HG02763 (cell line): ENCODE results near the gene RNF141.

ENCODE experiments used
- ATAC-seq: cut with Tn5 transposase; IDR thresholded peaks from one replicate; pipeline ENCODE4 v1.9.1; 2021; ENCODE audit warnings: mild to moderate bottlenecking, moderate library complexity; ENCODE audit not compliant: unreplicated experiment

The RNF141 gene, protein sequence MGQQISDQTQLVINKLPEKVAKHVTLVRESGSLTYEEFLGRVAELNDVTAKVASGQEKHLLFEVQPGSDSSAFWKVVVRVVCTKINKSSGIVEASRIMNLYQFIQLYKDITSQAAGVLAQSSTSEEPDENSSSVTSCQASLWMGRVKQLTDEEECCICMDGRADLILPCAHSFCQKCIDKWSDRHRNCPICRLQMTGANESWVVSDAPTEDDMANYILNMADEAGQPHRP

DNA sequence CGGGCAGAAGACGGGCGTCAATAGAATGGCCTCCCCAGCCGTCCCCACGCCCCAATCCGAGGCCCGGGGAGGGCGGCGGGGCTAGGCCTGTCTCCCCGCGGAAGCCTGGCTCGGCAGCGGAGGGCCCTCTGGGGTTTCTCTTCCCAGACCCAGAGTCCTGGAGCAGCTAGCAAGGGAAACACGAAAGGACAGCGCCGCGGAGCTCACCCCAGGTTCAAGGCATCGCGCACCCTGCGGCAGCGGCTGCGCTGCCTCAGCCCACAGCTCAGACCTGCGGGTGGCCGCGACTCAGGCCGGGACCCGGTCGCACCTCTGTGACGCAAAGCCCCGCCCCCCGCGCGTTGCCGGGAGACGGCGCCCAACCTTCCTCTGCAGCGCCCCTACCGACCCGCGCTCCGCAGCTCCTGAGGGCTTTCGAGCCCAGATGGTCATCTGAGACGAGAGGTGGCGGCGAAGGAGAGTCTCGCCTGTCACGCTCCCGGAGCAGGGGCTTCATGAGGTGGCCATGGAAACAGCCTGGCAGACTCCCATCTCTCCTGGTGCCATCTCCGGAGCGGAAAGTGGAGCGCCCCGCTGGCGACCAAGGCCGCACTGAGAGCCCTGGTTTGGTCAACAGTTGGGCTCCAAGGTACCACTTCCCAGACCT is at the start of gene RNF141:
Gene RNF141 (minus strand): TSS at position 273 of the 646 bp plus-strand sequence. CDS start 7,029 bp downstream, outside the sequence.
- ATAC-seq: peak; percentile 98

DNA sequence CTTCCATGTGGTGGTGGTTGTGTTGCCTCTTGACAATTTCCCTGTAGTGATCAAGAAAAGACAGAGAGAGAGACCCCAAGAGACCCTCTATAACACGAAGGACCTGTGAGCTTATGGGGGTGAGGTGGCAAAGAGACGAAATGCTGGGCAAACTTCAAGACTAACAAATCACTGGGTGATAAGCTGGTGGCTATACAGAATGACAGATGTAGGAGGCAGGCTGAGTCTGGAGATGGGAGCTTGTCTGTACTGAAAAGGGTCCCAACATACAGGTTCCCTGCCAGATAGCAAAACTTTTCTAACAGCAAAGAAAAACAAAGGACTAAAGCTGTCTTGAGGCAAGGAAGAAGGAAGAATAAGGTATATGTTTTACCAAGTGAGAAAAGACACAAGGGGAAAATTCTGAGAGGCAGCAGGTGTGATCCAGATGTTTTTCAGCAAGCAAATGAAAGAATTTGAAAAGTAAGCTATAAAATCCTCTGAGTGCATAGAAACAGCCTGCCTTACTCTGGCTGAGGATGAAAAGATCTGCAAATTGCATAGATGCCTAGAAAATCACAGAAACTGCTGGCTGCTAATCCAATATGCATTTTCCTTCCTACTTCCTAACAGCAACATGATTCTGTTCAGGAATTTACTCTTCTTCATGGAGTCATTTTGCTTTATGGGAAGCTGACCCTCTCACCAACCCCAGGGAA is 49.4 kb upstream of the RNF141 start:
- ATAC-seq: no peak

DNA sequence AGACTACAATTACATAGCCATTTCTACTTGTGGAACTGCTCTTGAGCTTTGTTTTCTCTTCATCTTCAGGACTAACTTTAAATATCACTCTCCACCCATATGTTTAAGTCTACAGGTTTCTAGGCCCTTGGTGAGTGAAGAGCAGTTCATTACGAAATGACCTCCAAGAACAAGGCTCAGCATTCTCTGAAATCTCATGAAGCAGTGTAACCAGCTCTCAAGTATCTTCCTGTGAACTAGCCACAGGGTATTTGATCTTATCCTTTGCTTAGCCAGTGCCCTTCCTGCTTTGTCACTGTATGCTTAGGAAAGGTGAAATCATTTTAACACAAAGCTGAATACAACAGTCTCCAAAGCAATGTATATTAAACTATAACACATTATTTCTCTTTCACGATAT is 47.9 kb upstream of the RNF141 start:
- ATAC-seq: no peak

DNA sequence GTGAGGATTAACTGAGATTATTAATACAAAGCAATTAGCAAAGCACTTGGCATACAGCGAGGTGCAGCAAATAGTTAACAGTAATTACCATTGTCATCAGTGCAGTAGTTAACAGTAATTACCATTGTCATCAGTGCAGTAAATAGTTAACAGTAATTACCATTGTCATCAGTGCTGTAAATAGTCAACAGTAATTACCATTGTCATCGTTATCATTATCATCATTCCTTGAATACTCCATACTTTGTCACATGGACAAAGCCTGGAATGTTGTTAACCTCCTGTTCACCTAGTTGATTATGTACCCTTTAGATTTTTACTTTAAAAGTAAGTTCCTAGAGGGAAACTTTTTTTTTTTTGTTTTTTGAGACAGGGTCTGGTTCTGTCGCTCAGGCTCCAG is 47.0 kb upstream of the RNF141 start:
- ATAC-seq: no peak

DNA sequence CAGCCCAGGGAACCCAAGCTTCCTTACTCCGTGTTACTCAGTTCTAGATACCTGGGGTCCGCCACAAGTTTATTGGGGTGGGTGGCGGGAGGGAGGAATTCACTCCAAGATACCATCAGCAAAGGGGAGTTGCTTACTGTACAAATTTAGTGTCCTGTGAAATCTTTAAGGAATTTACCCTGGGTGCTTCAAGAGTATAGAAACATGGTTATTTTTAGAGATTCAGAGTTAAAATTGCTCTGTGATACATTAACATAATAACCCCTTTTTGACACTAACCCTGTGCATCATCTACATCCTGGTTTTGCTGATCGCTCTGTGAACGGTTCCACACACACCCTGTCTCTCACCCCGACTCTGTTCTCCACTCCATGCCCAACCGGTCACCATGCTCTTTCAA is 46.4 kb upstream of the RNF141 start:
- ATAC-seq: no peak

DNA sequence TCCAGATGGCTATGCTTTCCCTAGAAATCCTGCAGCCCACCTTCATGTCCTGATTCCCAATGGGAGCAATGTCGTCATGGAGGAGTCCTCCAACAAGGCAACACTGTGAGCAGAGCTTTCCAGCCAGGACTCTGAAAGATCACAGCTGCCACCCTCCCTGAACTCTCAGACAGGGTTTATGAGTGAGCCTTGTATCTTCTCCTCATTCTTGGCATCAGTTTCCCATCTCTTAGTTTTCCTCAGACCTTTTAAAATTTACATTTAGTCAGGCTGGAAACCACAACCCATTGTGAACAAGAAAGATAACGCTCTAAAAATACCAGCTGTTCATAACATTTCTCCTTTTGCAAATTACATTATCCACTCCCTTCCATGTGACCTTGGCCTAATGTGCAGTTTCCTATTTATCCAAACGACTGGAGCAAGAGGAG is 43.1 kb upstream of the RNF141 start:
- no peak for ATAC-seq

DNA sequence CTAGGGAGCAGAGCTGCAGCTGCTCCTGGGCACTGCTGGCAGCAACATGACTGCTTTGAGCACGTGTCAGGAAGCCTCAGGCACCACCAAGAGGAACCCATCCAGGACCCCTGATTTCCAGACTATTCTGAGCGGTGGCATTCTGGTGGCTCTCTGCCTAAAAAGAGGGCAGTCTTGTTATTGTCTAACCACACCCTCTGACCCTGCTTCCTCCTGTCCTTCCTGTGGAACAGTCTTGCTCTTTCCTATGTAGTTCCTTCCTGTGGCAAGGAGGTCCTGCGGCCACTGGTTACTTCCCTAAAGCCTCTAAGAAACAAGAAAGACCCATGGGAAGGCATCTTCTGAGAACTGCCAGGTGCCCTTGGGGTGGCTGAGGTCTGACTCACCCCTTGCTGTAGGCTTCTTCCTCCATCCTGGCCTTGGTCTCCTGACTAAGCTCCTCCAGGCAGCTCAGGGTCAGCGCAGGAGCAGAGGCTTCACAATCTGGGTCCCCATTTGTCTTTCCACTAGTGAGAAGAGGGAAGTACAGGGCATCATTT is 40.6 kb upstream of the RNF141 start:
- ATAC-seq: no peak

DNA sequence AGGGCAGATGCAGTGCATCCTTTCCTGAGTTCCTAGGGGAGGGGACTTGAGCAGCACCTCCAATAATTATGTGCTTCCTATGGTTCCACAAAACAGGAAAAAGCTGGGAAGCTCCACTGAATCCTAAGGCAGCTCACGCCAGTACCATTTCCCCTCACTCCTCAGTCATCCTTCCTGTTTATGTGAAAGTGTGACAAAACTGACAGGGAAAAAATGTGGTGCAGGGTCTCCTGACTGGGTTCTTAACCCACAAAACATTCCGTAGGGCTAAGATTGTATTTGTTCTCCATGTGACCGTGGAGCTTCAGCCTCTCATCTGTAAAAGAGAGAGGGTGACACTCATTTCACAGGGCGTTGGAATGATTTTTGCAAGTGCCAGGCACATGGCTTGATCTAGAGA is 39.6 kb upstream of the RNF141 start:
- ATAC-seq: no peak

DNA sequence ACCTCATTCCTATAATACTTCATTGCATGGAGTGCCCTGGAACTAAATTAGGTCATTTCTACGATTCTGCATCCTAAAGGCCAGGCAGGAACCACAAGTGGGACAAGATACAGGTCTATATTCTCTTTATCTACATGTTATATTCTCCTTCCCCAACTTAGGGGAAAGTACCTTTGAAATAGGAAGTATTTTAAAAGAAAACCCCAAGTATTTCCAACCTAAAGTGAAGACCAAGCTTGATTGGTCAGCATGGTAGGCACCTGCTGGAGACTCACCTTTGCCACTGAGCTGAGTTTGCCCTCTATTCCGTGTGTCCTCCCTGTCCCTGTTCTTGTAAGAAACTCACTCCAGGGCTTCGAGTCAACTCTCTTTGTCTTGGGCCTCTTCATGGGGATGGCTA is 38.7 kb upstream of the RNF141 start:
- no peak for ATAC-seq

DNA sequence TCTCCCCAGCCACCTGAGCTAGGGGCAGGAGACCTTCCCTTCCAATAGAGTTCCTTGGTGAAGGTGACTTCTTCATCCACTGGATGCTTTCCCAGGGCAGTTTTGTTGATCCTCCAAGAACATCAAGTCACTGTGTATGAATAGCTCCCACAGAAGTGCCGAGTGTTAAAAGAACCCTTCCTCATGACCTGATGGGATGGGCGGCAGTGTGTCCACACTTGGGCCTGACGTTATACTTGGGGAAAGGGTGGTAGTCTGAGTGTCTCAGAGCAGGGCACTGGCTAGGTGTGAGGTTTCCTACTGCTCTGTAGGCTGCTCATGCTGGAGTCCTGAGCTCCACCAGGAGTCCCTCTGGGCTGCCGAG is 35.0 kb upstream of the RNF141 start:
- no peak for ATAC-seq

DNA sequence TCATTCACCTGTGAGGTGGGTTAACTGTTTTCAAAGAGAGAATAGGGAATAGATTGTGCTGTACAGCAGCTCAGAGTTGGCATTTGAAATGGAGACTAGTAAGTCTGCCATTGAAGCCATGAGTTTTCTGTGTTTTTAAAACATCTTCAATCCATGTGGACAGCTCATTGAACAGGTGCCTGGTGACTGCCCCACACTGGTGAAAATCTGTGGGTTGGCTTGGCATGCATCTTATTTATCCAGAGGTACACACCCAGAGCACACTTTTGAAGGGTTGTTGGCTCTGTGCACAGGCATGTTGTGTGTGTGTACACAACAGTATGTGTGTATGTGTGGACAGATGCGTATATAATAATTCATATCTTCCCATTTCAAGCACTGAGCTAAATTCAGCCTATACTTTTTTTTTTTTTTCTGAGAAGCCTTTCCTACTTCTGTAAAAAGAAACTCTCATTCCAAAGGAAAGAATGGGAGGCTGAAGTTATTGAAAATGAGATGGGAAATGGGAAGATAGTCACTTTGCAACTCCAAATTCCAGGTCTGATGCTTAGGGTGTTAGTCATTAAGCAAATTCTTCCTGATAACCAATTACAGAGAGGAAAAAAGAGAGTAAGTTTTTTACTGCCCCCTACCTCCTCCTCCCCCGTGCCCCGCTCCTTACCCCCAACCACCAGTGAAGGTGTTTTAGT is 34.5 kb upstream of the RNF141 start:
- ATAC-seq: no peak

DNA sequence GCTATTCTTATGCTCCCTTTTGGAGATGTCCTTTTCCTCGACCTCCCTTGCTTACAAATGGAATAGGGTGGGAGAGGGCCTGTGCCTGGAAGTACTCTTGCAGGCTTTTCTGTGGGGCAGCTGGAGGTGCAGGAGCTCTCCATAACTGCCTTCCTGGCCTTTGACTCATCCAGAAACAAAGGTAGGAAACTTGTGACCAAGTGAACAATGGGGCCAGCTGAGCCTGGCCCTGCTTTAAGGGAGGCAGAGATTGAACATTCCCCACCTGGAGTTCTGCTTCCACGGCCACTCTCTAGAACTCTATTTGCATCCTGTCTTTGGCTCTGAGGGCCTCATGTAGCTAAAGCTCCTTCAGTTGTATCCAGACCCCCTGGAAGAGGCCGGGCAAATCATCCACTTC is 32.6 kb upstream of the RNF141 start:
- no peak for ATAC-seq

DNA sequence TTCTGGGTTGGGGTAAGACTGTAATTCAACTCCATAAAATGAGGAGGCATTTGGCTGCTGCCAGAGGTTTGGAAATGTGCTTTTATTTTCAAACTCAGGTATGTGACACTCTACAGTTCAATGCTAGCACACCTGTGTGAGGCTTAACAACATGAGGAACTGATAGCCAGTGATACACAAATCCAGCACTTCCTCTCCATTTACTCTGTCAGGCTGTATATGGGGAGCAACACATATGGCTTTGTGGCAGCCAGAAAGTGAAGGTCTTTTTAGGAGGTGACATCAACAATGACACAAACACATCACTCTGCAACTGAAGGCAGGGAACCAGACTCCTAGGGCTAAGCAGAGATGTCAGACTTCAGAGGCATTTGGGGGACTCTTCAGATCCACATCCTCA is 32.0 kb upstream of the RNF141 start:
- ATAC-seq: no peak

DNA sequence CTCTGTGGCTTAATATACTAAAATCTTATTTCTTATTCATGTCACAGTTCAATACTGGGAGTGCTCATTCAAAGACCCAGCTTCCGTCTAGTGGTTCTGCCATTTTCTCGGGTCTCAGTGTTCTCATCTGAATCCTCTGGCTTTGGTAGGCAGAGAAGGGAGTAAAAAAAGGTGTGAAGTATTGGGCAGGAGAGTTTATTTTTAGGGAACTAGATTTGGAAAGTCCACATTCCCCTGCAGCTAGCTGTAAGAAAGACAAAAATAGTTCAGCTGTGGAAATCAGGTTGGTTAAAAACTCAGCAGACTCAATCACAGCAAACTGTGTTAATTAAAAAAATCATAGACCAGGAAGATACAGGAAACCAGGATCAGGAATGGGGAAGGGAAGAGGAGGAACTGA is 31.5 kb upstream of the RNF141 start:
- no peak for ATAC-seq

DNA sequence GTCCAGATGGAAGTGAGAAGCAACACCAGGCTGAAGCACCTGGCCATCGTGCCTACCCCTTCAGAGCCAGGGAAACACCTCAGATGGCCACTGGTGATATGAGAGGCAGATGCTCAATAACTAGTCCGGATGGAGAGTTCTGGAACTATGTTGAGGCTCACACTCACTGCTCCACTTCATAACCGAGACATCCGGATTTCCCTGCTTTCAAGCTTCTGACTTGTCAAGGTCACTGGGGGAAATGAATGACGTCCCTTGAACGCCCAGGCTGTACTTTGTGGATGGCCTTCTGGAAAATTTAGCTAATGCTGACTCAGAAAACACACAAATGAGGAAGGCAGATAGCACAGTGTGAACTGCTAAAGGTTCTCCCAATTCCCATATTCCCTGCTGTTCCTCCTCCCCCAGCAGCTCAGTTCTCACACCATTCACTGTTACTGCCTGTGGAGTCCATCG is 27.5 kb upstream of the RNF141 start, which contains the start of gene LYVE1:
Gene LYVE1 (minus strand): TSS at position 180 of the 456 bp plus-strand sequence. CDS start 133 bp downstream, at position 47.
- no peak for ATAC-seq

DNA sequence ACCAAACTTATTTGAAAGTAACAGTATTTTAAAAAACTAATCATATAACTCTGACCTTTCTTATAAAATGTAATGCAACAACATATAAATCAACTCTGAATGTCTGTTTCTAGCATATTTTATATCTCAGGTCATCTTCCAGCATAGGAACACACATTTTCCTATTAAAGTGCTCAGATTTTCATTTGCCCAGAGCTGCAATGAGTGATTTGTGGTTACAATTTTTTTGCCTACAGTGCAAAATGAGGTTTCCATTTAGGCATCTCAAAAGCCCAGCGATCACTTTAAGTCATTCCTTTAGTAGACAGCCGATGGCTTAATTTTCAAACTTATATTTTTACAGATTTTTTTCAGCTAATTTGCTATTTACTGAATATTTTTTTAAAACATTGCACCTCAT is 26.5 kb upstream of the RNF141 start:
- ATAC-seq: no peak

DNA sequence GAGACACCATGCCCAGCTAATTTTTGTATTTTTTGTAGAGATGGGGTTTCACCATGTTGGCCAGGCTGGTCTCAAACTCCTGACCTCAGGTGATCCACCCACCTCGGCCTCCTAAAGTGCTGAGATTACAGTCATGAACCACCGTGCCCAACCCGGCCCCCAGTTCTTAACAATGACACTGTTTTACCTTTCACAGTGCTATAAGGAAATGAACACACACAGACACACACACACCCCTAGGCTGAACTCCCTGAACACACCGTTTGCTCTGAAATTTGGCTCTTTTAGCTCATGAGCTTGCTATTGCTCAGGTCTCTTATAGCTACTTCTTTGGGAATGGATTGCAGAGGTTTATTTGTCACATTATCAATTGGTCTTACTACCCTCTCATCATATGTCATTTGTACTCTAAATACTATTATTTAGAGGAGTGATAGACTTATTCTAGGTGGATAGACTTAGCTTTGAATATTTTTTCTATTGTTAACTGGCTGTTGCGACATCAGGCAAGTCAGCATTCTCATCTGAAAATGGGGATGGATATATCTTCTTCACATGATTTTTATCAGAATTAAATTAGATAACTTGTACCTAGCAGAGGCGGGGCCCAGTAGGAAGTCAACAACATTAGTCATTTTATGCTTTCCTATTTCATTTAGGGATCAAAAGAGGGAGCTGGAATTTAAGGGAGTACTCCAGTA is 25.4 kb upstream of the RNF141 start:
- no peak for ATAC-seq

DNA sequence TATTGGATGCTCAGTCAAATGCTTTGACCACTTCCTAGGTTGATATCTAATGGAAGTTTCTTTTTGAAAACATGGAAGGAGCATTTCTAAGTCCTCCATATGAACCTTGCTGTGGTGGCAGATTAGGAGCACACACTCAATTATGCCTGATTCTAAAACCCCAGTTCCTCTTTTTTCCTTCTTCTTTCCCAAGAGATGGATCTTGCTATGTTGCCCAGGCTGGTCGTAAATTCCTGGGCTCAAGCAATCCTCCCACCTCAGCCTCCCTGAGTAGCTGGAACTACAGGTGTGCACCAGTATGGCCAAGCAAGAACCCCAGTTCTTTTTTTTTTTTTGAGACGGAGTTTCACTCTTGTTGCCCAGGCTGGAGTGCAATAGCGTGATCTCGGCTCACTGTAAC is 24.5 kb upstream of the RNF141 start:
- no peak for ATAC-seq

DNA sequence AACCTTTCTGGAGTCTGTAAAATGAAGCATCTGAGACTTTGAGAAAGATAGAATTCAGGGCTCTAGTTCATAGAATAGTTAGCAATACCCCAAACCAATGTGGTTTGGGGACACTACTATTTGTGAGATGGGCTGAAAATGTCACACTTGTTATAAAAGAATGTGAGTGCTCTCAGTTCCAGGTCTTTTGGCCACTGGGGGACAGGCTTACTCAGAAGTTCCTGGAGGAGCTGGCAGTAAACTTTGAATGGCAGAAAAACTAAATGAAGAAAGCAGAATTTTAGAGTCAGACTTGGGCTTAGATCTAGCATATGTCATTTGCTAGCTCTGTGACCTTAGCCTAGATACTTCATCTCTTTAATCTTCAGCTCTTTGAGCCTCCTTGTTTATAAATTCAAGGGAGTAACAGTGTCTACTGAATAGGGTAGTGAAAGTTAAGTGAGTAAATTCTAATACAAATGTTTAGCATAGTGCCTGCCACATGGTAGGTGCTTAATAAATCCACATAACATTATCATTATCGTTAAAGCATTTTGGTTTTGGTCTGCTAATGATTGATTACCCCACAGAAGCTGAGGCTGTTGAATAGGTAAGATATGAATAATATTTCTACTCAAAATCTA is 23.8 kb upstream of the RNF141 start:
- ATAC-seq: no peak

DNA sequence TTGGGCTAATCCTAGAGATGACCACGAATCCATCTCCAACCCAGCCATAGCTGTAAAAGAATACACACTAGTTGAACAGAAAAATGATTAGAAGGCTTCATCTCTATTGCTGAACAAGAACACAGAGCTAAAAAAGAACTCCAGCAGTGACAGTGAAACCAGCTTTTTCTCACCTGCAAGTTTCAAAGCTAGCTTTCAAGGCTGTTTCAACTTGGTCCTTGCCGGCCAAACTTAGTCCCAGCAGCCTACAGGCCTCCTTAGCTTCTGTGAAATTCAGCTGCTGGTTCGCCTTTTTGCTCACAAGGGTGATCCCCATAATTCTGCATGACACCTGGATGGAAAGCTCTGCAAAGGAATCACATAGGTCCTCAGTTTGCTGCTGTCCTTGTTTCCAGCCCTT is 23.0 kb upstream of the RNF141 start:
- no peak for ATAC-seq
